Glomerular visceral epithelial cell (primary cell): Measurements from ENCODE around the gene LIMCH1.
"Not testable (repeated sequence)": the region's sequence is repeated elsewhere in the genome, so short reads cannot be mapped to it uniquely, and the experiment has no call there.

ENCODE experiments used
- DNase-seq: peaks from one replicate; pipeline ENCODE4 v3.0.0-alpha.2; 2016; ENCODE audit errors: extremely low spot score

Gene LIMCH1

GRCh38 chr4:41644915-41645295 lies 106.9 kb downstream of the LIMCH1 start:
- no peak for DNase-seq

GRCh38 chr4:41645728-41646390 lies 107.9 kb downstream of the LIMCH1 start:
- no peak for DNase-seq

- DNase-seq = no peak
These were observed 108.9 kb downstream of the LIMCH1 start for GRCh38 chr4:41646862-41647261.

GRCh38 chr4:41647383-41647782 lies 109.4 kb downstream of the LIMCH1 start:
- DNase-seq = no peak

- not testable (repeated sequence) for DNase-seq
These were observed 113.2 kb downstream of the LIMCH1 start for GRCh38 chr4:41651150-41651549.

- DNase-seq = no peak
These were observed 115.0 kb downstream of the LIMCH1 start for GRCh38 chr4:41652971-41653370.

GRCh38 chr4:41653523-41653922 lies 115.6 kb downstream of the LIMCH1 start:
- DNase-seq = no peak

GRCh38 chr4:41655177-41655576 lies 117.2 kb downstream of the LIMCH1 start:
- DNase-seq = peak; percentile 52

GRCh38 chr4:41656106-41656505 lies 118.1 kb downstream of the LIMCH1 start:
- DNase-seq = no peak

GRCh38 chr4:41656572-41657520 lies 118.9 kb downstream of the LIMCH1 start:
- DNase-seq = no peak

GRCh38 chr4:41657561-41657960 lies 119.6 kb downstream of the LIMCH1 start:
- no peak for DNase-seq

- no peak for DNase-seq
These were observed 120.2 kb downstream of the LIMCH1 start for GRCh38 chr4:41658163-41658562.

GRCh38 chr4:41660352-41660751 lies 122.4 kb downstream of the LIMCH1 start:
- no peak for DNase-seq

GRCh38 chr4:41661442-41662076 lies 123.6 kb downstream of the LIMCH1 start:
- DNase-seq = peak; percentile 63

- no peak for DNase-seq
These were observed 127.8 kb downstream of the LIMCH1 start for GRCh38 chr4:41665636-41666207.

- DNase-seq = no peak
These were observed 130.1 kb downstream of the LIMCH1 start for GRCh38 chr4:41668024-41668423.

GRCh38 chr4:41670530-41670929 lies 132.6 kb downstream of the LIMCH1 start:
- no peak for DNase-seq

GRCh38 chr4:41670982-41671381 lies 133.0 kb downstream of the LIMCH1 start:
- no peak for DNase-seq

GRCh38 chr4:41678086-41678816 lies 140.3 kb downstream of the LIMCH1 start:
- DNase-seq = peak; percentile 23

- no peak for DNase-seq
These were observed 141.0 kb downstream of the LIMCH1 start for GRCh38 chr4:41678951-41679350.

- DNase-seq = no peak
These were observed 142.0 kb downstream of the LIMCH1 start for GRCh38 chr4:41679991-41680390.
